ENCODE results near the gene GGTA1. TPM values are rescaled to one million over a fixed set of nuclear protein-coding genes. Genes with fewer than 3 reads are reported as not detected.

Gene GGTA1
- polyA plus RNA-seq, 1 experiment, result not detected

DNA sequence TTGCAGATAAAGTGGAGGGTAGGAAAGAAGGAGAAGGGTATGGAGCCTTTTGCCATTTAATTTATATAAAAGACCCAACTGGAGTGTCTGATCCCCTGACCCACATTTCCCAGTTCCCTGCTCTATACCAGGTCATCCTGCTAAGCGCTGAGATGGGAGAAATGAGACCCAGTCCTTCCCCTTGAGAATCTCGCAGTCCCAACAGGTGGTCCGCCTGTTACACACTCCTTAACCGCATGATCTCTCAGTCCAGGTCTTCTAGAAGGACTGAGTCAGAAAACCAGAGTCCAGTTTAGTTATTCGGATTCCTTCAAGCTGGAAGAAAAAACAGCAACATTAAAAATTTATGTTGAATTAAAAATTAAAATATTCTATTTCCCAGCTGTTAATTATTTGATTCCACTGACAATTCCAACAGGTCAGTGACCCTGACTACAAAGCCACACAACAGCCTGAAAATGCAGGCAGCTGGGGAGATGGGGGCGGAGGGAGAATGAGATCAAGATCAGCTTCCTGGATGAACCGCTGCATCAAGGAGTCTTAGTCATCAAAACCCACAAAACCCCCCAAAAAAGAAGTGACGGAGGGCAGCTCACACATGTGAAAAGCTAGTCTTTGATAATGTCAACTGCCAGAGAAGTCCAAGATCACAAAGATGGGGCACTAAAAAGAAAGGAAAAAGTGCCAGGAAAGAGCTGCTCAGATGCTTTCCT, 44.0 kb downstream of the GGTA1 start:
- ChIA-PET CTCF (interaction anchor here (0.7 to 1.4 kb wide), 4 partner anchors 15 to 42 kb away, joined by 3 to 4 read pairs (median 4); no protein-coding TSS in a partner anchor), POLR2A (no interaction called here)
- peaks cover 55% of the 10 kb centered on the region for H3K27me3 ChIP-seq (ENCODE audit: control insufficient read depth, insufficient read depth, low read length)
- no peaks in the 10 kb centered on the region for H3K9me3 ChIP-seq (ENCODE audit: control insufficient read depth, insufficient read depth, low read length)
- TF ChIP-seq, protein P1, sequence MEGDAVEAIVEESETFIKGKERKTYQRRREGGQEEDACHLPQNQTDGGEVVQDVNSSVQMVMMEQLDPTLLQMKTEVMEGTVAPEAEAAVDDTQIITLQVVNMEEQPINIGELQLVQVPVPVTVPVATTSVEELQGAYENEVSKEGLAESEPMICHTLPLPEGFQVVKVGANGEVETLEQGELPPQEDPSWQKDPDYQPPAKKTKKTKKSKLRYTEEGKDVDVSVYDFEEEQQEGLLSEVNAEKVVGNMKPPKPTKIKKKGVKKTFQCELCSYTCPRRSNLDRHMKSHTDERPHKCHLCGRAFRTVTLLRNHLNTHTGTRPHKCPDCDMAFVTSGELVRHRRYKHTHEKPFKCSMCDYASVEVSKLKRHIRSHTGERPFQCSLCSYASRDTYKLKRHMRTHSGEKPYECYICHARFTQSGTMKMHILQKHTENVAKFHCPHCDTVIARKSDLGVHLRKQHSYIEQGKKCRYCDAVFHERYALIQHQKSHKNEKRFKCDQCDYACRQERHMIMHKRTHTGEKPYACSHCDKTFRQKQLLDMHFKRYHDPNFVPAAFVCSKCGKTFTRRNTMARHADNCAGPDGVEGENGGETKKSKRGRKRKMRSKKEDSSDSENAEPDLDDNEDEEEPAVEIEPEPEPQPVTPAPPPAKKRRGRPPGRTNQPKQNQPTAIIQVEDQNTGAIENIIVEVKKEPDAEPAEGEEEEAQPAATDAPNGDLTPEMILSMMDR (IDR thresholded peaks at IDR 0.05; ENCODE audit: low read depth, low read length), result no peak
- no peak overlapping the region for H3K4me3 ChIP-seq (ENCODE audit: low read depth, low read length)
- no peak for DNase-seq (ENCODE audit: low read depth, low spot score)
- peak overlapping the region; percentile 11 for H3K27ac ChIP-seq (ENCODE audit: low read depth, low read length)

- TF ChIP-seq, protein P1 (IDR thresholded peaks at IDR 0.05; ENCODE audit: low read depth, low read length), result no peak
- H3K27ac ChIP-seq (ENCODE audit: low read depth, low read length), result no peak overlapping the region
- ChIA-PET POLR2A (no interaction called here), CTCF (interaction anchor here (0.7 to 1.4 kb wide), 3 partner anchors 14 to 43 kb away, joined by 3 to 4 read pairs (median 3); no protein-coding TSS in a partner anchor)
- no peaks in the 10 kb centered on the region for H3K9me3 ChIP-seq (ENCODE audit: control insufficient read depth, insufficient read depth, low read length)
- peaks cover 56% of the 10 kb centered on the region for H3K27me3 ChIP-seq (ENCODE audit: control insufficient read depth, insufficient read depth, low read length)
- no peak for DNase-seq (ENCODE audit: low read depth, low spot score)
- H3K4me3 ChIP-seq (ENCODE audit: low read depth, low read length), result no peak overlapping the region
These were observed 44.7 kb downstream of the GGTA1 start for GRCh38 chr9:121454972-121455371.

DNA sequence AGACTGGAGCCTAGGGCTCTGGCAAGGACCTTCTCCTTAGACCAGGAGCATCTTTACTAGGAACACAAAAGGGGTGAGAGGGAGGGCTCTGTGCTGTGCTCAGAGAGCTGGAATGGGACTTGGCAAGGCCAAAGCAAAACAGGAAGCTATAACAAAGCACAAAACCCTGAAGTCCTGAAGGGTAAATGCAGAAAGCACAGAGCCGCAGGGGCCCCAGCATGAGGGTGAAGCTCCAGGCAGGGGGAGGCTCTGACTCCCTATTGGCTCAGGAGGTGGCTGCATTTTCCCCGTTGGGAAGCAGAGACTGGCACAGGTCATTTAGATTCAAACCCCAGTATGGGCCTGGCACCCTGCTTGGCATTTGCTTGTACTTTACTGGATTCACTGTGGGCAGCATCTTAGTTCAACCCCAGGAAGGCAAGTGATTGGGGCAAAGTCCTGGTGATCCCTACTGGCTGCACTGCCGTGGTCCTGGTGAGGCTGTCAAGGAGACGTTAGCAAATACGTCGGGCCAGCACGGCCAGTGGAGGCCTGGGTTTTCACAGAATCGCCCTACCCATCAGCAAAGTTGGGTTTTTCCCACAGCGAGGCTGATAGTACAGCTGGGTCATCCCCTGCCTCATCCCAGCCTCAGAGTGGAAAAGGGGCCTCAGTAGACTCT, 46.3 kb downstream of the GGTA1 start:
- CTCF ChIA-PET, result interaction anchor here (0.8 kb wide), 1 partner anchor 13 kb away, joined by 3 read pairs; no protein-coding TSS in a partner anchor
- no peak overlapping the region for H3K27ac ChIP-seq (ENCODE audit: low read depth, low read length)
- H3K27me3 ChIP-seq (ENCODE audit: control insufficient read depth, insufficient read depth, low read length), result peaks cover 59% of the 10 kb centered on the region
- POLR2A ChIA-PET, result no interaction called here
- H3K4me3 ChIP-seq (ENCODE audit: low read depth, low read length), result no peak overlapping the region
- H3K9me3 ChIP-seq (ENCODE audit: control insufficient read depth, insufficient read depth, low read length), result no peaks in the 10 kb centered on the region; the same call in 1 of the 2 replicates
- DNase-seq (ENCODE audit: low read depth, low spot score), result no peak
- TF ChIP-seq, protein P1 (IDR thresholded peaks at IDR 0.05; ENCODE audit: low read depth, low read length), result no peak

GRCh38 chr9:121452085-121452484, 47.6 kb downstream of the GGTA1 start:
- no peak overlapping the region for H3K4me3 ChIP-seq (ENCODE audit: low read depth, low read length)
- no peak for DNase-seq (ENCODE audit: low read depth, low spot score)
- ChIA-PET POLR2A (no interaction called here), CTCF (interaction anchor here (1.4 kb wide), 1 partner anchor 12 kb away, joined by 7 read pairs; no protein-coding TSS in a partner anchor)
- TF ChIP-seq, protein P1 (IDR thresholded peaks at IDR 0.05; ENCODE audit: low read depth, low read length), result no peak
- H3K27ac ChIP-seq (ENCODE audit: low read depth, low read length), result no peak overlapping the region
- H3K27me3 ChIP-seq (ENCODE audit: control insufficient read depth, insufficient read depth, low read length), result peaks cover 65% of the 10 kb centered on the region
- no peaks in the 10 kb centered on the region; the same call in 1 of the 2 replicates for H3K9me3 ChIP-seq (ENCODE audit: control insufficient read depth, insufficient read depth, low read length)

- no peak for DNase-seq (ENCODE audit: low read depth, low spot score)
- POLR2A ChIA-PET, result no interaction called here
These were observed 48.1 kb downstream of the GGTA1 start for GRCh38 chr9:121451586-121451985.

More at GRCh38 chr9:121451586-121451985, 48.1 kb downstream of the GGTA1 start:
- no peak overlapping the region for H3K4me3 ChIP-seq (ENCODE audit: low read depth, low read length)
- H3K27ac ChIP-seq (ENCODE audit: low read depth, low read length), result no peak overlapping the region
- no peaks in the 10 kb centered on the region; the same call in 1 of the 2 replicates for H3K9me3 ChIP-seq (ENCODE audit: control insufficient read depth, insufficient read depth, low read length)
- H3K27me3 ChIP-seq (ENCODE audit: control insufficient read depth, insufficient read depth, low read length), result peaks cover 62% of the 10 kb centered on the region
- TF ChIP-seq, protein P1 (IDR thresholded peaks at IDR 0.05; ENCODE audit: low read depth, low read length), result no peak
- CTCF ChIA-PET, result interaction anchor here (1.4 kb wide), 1 partner anchor 12 kb away, joined by 7 read pairs; no protein-coding TSS in a partner anchor

Data from AG04450 (cell line).